AG20443 (cell line): ENCODE results near the gene TSPAN14.

Experiments
- DNase-seq: peaks from one replicate; pipeline ENCODE4 v3.0.0; 2012; ENCODE audit warnings: low spot score, mixed read lengths

Gene TSPAN14

GRCh38 chr10:80488539-80489066 is 34.5 kb downstream of the TSPAN14 start:
- DNase-seq: no peak

- no peak for DNase-seq
Observed at GRCh38 chr10:80489371-80490112, 35.4 kb downstream of the TSPAN14 start.

- no peak for DNase-seq
Observed at GRCh38 chr10:80491251-80492102, 37.4 kb downstream of the TSPAN14 start.

GRCh38 chr10:80492848-80493521 is 38.9 kb downstream of the TSPAN14 start:
- no peak for DNase-seq

- DNase-seq: peak; percentile 81
Observed at GRCh38 chr10:80493522-80494051, 39.5 kb downstream of the TSPAN14 start.

- DNase-seq: no peak
Observed at GRCh38 chr10:80496555-80497172, 42.6 kb downstream of the TSPAN14 start.

- no peak for DNase-seq
Observed at GRCh38 chr10:80497187-80498077, 43.3 kb downstream of the TSPAN14 start.

GRCh38 chr10:80498078-80498832 is 44.1 kb downstream of the TSPAN14 start:
- DNase-seq: no peak

GRCh38 chr10:80498833-80499741 is 45.0 kb downstream of the TSPAN14 start:
- DNase-seq: peak; percentile 97

- no peak for DNase-seq
Observed at GRCh38 chr10:80500572-80501380, 46.7 kb downstream of the TSPAN14 start.

- DNase-seq: no peak
Observed at GRCh38 chr10:80501381-80501912, 47.3 kb downstream of the TSPAN14 start.

GRCh38 chr10:80501913-80502521 is 47.9 kb downstream of the TSPAN14 start:
- DNase-seq: no peak

- no peak for DNase-seq
Observed at GRCh38 chr10:80502621-80503583, 48.8 kb downstream of the TSPAN14 start.

GRCh38 chr10:80503584-80504157 is 49.6 kb downstream of the TSPAN14 start:
- no peak for DNase-seq

- DNase-seq: no peak
Observed at GRCh38 chr10:80504158-80504811, 50.2 kb downstream of the TSPAN14 start.
